ENCODE results near the gene GABBR2.

DNA sequence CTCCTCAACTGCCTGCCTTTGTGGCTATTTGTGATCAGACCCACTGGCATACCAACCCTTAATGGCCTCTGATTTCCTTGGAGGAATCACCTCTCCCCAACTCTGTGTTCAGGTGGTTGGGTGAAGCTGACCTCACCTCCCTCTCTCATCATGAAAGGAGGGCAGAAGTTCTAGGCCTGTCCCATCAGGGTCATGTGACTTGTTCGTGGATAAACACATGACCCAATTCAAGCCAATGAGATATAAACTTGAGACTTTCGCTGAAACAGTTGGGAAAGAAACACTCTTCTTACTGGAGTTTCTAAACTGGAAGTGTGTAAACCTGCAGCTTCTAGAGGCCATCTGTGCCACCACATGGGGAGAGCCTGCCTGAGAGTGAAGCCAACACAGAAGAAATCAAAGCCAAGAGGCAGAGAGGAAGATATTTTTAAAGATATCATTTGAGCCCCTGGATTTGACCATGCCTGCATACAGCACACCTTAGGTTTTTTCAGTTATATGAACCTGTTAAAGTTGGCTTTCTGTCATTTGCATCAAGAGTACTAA lies 5.8 kb downstream of the GABBR2 start:
- TF ChIP-seq CTCF (IDR thresholded peaks at IDR 0.05; ENCODE audit: low read depth, low read length) (no peak), EZH2phosphoT487 (IDR thresholded peaks at IDR 0.05; ENCODE audit: low read depth) (no peak)

Measured in OCI-LY3 (cell line).